Mucosa of rectum (tissue), 2 donors: ENCODE data around the gene TOR4A.
"Not testable (repeated sequence)": the region's sequence is repeated elsewhere in the genome, so short reads cannot be mapped to it uniquely, and the experiment has no call there.

Experiments used
- H3K27ac ChIP-seq, 2 donors: one replicate each; pipeline ENCODE4 v1.7.0; 2013; ENCODE audit warnings: inconsistent platforms in 2 of 2, low read depth in 2 of 2, low read length in 2 of 2
- H3K27me3 ChIP-seq, 2 donors: one replicate each; pipeline ENCODE4 v1.7.0; 2013; ENCODE audit warnings: low read length in 2 of 2; ENCODE audit not compliant: control insufficient read depth in 2 of 2, insufficient read depth in 2 of 2
- H3K36me3 ChIP-seq, 2 donors: one replicate each; pipeline ENCODE4 v1.7.0; 2013; ENCODE audit warnings: low read length in 2 of 2; ENCODE audit not compliant: control insufficient read depth in 2 of 2, insufficient read depth in 2 of 2
- H3K4me1 ChIP-seq, 2 donors: one replicate each; pipeline ENCODE4 v1.7.0; 2013; ENCODE audit warnings: low read length in 2 of 2, mild to moderate bottlenecking in 1 of 2; ENCODE audit not compliant: control insufficient read depth in 2 of 2, insufficient read depth in 2 of 2
- H3K4me3 ChIP-seq, 2 donors: one replicate each; pipeline ENCODE4 v1.7.0; 2013; ENCODE audit warnings: low read length in 2 of 2
- H3K9ac ChIP-seq, 2 donors: one replicate each; pipeline ENCODE4 v1.7.0; 2013; ENCODE audit warnings: low read length in 2 of 2, low read depth in 1 of 2, mild to moderate bottlenecking in 1 of 2
- H3K9me3 ChIP-seq, 2 donors: one replicate each; pipeline ENCODE4 v1.7.0; 2013; ENCODE audit warnings: low read length in 2 of 2; ENCODE audit not compliant: control insufficient read depth in 2 of 2
- donor health status: healthy.
- donor health status: Normal muscosa, but diverticular disease.

The TOR4A gene

DNA sequence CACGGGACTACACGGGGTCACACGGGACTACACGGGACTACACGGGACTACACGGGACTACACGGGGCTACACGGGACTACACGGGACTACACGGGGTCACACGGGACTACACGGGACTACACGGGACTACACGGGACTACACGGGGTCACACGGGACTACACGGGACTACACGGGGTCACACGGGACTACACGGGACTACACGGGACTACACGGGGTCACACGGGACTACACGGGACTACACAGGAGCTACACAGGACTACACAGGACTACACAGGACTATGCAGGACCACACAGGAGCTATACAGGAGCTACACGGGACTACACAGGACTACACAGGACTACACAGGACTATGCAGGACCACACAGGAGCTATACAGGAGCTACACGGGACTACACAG is 52.1 kb downstream of the TOR4A start:
- H3K4me1 ChIP-seq, H3K36me3 ChIP-seq, H3K27ac ChIP-seq, H3K27me3 ChIP-seq, H3K9ac ChIP-seq, H3K9me3 ChIP-seq, H3K4me3 ChIP-seq: not testable (repeated sequence)

DNA sequence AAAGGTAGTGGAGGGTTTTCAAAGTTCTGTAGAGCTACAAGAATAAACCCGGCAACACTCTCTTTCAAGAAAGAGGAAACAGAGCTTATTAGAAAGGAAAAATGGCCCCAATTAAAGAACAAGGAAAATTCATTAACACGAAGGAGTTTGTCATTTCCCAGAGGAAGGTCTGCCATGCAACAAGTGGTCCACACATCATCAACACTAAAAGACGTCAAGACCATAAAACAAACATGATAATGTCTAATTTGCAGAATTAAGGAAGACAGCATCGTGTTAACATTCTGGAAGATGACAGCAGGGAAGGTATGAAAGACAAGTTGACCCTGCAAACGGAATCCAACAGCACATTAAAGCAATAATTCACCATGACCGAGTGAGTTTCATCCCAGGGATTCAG is 53.2 kb downstream of the TOR4A start:
- Histone ChIP-seq H3K27me3 (no peaks in the 10 kb centered on the region), H3K27ac (no peak overlapping the region), H3K9ac (no peak overlapping the region), H3K4me1 (no peaks in the 10 kb centered on the region), H3K4me3 (no peak overlapping the region), H3K36me3 (no peaks in the 10 kb centered on the region), H3K9me3 (peaks cover 2 to 5% of the 10 kb centered on the region in 2 donors)

DNA sequence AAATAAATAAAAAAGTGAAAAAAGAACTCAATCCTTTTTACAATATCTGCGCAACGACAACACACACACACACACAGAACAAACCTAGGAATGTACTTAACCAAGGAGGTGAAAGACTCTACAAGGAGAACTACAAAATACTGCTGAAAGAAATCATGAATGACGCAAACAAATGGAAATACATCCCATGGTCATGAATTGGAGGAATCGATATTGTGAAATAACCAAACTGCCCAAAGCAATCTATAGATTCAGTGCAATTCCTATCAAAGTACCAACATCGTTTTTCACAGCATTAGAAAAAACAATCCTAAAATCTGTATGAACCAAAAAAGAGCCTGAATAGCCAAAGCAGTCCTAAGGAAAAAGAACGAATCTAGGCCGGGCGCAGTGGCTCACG is 54.4 kb downstream of the TOR4A start:
- no peak overlapping the region for H3K9ac ChIP-seq
- H3K27ac ChIP-seq, result no peak overlapping the region
- H3K27me3 ChIP-seq, result no peaks in the 10 kb centered on the region
- H3K4me1 ChIP-seq, result no peaks in the 10 kb centered on the region
- H3K36me3 ChIP-seq, result no peaks in the 10 kb centered on the region
- H3K9me3 ChIP-seq, result peaks cover 2 to 5% of the 10 kb centered on the region in 2 donors
- H3K4me3 ChIP-seq, result no peak overlapping the region
